ENCODE results near the gene BCL7A. TPM values are rescaled to one million over a fixed set of nuclear protein-coding genes. Genes with fewer than 3 reads are reported as not detected.

Gene BCL7A
- total and polyA plus RNA-seq, 2 experiments from 2014 or later, result 12.7 to 14.9 TPM

GRCh38 chr12:122046145-122046544, 24.5 kb downstream of the BCL7A start:
- Mint-ChIP-seq H3K4me3 (no peak overlapping the region), H3K27me3 (ENCODE audit: insufficient read depth, low read depth, poor library complexity) (peaks cover 16% of the 10 kb centered on the region), H3K9me3 (peaks cover 6% of the 10 kb centered on the region; the same call in 2 of the 3 replicates), H3K4me1 (0 out of 3 replicates have a peak, but pooled peaks cover 3% of the 10 kb centered on the region), H3K36me3 (ENCODE audit: low read depth) (peaks cover 57% of the 10 kb centered on the region), H3K27ac (no peak overlapping the region)
- ATAC-seq (no peak), DNase-seq (ENCODE audit: low spot score) (no peak)
- no peaks in the 10 kb centered on the region for H3K36me3 ChIP-seq (ENCODE audit: insufficient read depth)
- H3K27me3 ChIP-seq (ENCODE audit: insufficient read depth), result no peaks in the 10 kb centered on the region
- no peak overlapping the region for H3K4me2 ChIP-seq
- no peaks in the 10 kb centered on the region for H3K4me1 ChIP-seq (ENCODE audit: insufficient read depth)
- H3K9me2 ChIP-seq (ENCODE audit: insufficient read depth), result no peaks in the 10 kb centered on the region
- H4K20me1 ChIP-seq (replicated peaks; ENCODE audit: insufficient read depth), result no peaks in the 10 kb centered on the region
- H2AFZ ChIP-seq, result no peak overlapping the region
- no peak overlapping the region for H3K27ac ChIP-seq (ENCODE audit: low read depth)
- no peak overlapping the region for H3K4me3 ChIP-seq
- TF ChIP-seq, protein P1, sequence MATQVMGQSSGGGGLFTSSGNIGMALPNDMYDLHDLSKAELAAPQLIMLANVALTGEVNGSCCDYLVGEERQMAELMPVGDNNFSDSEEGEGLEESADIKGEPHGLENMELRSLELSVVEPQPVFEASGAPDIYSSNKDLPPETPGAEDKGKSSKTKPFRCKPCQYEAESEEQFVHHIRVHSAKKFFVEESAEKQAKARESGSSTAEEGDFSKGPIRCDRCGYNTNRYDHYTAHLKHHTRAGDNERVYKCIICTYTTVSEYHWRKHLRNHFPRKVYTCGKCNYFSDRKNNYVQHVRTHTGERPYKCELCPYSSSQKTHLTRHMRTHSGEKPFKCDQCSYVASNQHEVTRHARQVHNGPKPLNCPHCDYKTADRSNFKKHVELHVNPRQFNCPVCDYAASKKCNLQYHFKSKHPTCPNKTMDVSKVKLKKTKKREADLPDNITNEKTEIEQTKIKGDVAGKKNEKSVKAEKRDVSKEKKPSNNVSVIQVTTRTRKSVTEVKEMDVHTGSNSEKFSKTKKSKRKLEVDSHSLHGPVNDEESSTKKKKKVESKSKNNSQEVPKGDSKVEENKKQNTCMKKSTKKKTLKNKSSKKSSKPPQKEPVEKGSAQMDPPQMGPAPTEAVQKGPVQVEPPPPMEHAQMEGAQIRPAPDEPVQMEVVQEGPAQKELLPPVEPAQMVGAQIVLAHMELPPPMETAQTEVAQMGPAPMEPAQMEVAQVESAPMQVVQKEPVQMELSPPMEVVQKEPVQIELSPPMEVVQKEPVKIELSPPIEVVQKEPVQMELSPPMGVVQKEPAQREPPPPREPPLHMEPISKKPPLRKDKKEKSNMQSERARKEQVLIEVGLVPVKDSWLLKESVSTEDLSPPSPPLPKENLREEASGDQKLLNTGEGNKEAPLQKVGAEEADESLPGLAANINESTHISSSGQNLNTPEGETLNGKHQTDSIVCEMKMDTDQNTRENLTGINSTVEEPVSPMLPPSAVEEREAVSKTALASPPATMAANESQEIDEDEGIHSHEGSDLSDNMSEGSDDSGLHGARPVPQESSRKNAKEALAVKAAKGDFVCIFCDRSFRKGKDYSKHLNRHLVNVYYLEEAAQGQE (IDR thresholded peaks at IDR 0.05; ENCODE audit: unreplicated experiment), result no peak
- no peak for TF ChIP-seq ZNF462 (CRISPR knock-in tag; IDR thresholded peaks at IDR 0.05)
- no peak for TF ChIP-seq ETS1 (IDR thresholded peaks at IDR 0.05)
- TF ChIP-seq CREB1 (CRISPR knock-in tag; IDR thresholded peaks at IDR 0.05; ENCODE audit: low read depth), result no peak
- TF ChIP-seq ZNF331 (CRISPR knock-in tag; IDR thresholded peaks at IDR 0.05; ENCODE audit: low read depth), result no peak
- TF ChIP-seq JUNB (IDR thresholded peaks at IDR 0.05; ENCODE audit: unreplicated experiment), result no peak
- no peak for TF ChIP-seq EZH2 (IDR thresholded peaks at IDR 0.05; ENCODE audit: low read depth, unreplicated experiment)
- no peak for TF ChIP-seq EZH2phosphoT487 (IDR thresholded peaks at IDR 0.05; ENCODE audit: unreplicated experiment)
- TF ChIP-seq NANOG (IDR thresholded peaks at IDR 0.05; ENCODE audit: borderline replicate concordance), result no peak
- no peak for TF ChIP-seq POLR2AphosphoS5 (IDR thresholded peaks at IDR 0.05; ENCODE audit: low read depth)
- no peak for TF ChIP-seq ZNF114 (CRISPR knock-in tag; IDR thresholded peaks at IDR 0.05)
- TF ChIP-seq STAT1 (IDR thresholded peaks at IDR 0.05; ENCODE audit: unreplicated experiment), result no peak
- no peak for TF ChIP-seq CTCF (conservative IDR thresholded peaks at IDR 0.05; ENCODE audit: low read depth in 2 of 2)
- no peaks in the 10 kb centered on the region for H3F3A ChIP-seq (replicated peaks; ENCODE audit: low read depth)
- no peaks in the 10 kb centered on the region for H3K79me2 ChIP-seq (replicated peaks; ENCODE audit: insufficient read depth)
